GM19240 (cell line): Measurements from ENCODE around the gene PTBP2.
"Not testable (repeated sequence)": the region's sequence is repeated elsewhere in the genome, so short reads cannot be mapped to it uniquely, and the experiment has no call there.

ENCODE experiments used
- DNase-seq: peaks from one replicate; pipeline ENCODE4 v3.0.0; 2011; ENCODE audit warnings: low spot score; ENCODE audit not compliant: insufficient read length

Gene PTBP2

GRCh38 chr1:96730574-96731298 lies 9.2 kb downstream of the PTBP2 start:
- DNase-seq, result no peak

DNA sequence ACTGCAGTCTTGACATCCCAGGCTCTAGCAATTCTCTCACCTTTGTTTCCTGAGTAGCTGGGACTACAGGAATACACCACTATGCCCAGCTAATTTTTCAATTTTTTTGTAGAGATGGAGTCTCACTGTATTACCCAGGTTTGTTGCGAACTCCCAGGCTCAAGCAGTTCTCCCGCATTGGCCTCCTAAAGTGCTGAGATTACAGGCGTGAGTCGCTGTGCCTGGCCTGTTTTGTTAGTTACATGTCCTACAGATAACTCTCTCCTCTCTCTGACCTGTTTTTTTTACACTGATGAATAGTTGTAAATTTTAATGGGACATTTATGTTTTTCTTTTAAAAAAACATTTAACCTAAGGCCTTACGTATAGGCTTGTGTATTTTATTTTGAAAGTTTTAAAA lies 19.8 kb downstream of the PTBP2 start:
- no peak for DNase-seq

- DNase-seq, result no peak
Observed at GRCh38 chr1:96746440-96747420, 25.1 kb downstream of the PTBP2 start.

DNA sequence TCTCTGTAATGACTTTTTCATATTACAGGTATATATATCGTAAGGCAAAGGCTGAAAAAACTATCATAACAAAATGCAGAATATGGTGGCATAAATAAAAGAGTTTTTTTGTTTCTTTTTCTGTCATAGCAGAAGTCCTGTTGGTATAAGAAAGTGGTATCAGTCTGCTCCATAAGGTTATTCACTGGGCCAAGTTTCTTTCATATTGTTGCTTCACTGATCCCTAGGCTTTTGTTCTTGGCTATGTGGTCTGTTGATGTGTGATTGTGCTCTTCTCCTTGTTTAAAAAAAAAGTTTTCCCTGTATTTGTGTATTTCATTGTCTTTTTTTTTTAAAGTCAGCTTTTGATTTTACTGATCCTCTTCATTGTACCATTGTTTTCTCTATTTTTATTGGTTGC lies 26.0 kb downstream of the PTBP2 start:
- DNase-seq, result no peak

- no peak for DNase-seq
Observed at GRCh38 chr1:96748078-96748477, 26.5 kb downstream of the PTBP2 start.

DNA sequence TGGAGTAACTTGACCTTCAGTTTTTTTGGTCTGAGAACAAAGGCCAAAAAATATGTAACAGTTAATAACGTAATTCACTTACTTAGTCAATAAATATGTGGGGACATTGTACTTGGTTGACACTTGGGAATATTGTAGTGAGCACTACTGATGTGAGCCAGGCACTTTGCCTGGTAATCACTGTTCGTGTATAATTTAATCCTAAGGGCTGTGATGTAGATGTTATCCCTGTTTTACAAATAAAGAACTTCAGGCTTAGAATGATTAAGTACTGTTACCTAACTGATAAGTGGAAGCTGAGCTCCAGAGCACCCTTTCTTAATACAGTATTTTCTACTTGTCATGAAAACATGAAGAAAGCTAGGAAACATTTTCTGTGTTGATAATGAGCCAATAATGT lies 28.0 kb downstream of the PTBP2 start:
- DNase-seq, result no peak

DNA sequence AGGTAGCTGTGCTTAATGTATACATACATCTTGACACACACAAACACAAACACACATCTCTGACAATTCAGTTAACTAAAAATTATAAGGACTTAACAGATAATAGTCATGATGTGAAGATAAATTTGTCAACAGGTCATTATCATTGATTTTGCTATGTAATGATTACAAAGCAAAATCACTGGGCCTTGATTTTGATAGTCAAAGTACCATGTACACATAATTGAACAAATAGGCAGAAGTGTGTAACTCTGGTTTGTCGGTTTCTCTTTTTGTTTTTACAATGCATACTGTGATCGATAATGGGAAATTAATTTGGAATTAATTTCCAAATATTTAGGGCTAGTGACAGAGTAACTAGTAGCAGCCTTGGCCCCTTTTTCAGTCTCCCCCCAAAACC lies 30.8 kb downstream of the PTBP2 start:
- DNase-seq, result no peak

DNA sequence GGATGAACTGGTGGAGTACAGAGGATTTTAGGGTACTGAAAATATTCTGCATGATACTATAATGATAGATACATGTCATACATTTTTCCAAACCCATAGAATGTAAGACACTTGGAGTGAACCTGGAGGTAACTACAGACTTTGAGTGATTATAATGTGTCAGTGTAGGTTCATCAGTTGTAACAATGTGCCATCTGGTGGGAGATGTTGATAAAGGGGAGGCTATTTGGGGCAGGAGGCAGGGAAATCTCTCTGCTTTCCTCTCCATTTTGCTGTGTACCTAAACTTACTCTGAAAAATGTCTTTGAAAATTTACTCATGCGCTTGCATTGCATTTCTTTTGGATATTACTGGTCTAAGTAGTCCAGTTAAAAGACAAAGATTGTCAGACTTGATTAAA lies 35.2 kb downstream of the PTBP2 start:
- DNase-seq, result no peak

DNA sequence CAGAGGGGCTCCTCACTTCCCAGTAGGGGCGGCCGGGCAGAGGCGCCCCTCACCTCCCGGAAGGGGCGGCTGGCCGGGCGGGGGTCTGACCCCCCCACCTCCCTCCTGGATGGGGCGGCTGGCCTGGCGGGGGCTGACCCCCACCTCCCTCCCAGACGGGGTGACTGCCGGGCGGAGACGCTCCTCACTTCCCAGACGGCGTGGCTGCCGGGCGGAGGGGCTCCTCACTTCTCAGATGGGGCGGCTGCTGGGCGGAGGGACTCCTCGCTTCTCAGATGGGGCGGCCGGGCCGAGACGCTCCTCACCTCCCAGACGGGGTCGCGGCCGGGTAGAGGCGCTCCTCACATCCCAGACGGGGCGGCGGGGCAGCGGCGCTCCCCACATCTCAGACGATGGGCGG lies 41.0 kb downstream of the PTBP2 start:
- not testable (repeated sequence) for DNase-seq

DNA sequence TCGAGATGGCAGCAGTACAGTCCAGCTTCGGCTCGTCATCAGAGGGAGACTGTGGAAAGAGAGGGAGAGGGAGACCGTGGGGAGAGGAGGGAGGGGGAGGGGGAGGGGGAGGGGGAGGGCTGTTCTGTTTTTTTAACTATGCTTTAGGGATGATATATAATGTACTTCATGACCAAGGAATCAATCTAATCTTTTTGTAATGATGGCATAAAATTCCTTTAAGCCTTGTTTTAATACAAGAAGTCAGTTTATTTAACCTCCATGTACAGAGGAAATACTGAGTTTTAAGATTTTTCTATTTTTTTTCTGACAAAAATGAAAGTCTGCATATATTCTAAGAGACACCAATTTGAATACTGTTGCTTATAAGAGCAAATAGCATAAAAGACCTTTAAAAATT lies 41.9 kb downstream of the PTBP2 start:
- DNase-seq, result no peak

DNA sequence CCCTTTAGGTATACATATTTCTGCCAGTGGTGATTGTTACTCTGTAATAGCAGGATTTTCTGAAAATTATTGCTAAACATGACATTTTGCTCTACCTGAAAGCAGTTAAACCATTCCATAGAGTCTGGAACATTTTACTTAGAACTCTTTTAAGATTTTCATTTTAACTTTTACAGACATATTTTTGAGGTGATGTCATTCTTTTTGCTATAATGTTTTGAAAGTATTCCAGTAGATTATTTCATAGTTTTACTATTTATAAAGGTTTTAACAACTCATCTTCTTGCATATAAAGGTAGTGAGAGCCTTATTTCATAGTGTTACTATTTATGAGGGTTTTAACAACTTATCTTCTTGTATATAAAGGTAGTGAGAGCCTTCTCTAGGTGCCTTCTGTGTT lies 42.9 kb downstream of the PTBP2 start:
- no peak for DNase-seq

DNA sequence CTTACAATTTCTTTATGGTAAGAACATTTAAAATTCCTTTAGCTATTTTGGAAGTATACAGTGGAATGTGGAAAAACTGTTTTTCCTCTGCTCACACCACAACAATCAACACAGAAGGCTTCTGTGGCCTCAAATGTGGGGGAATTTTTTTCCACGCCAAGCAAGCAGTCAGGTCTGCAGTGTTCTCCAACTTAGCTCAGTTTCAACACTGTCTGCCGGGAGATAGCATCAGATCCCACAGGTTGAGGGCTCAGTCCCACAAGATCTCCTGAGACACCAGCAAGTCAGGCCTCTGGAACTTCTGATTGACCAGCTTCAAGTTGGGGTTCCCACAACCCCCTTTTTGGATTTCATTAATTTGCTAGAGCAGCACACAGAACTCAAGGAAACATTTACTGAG lies 50.3 kb downstream of the PTBP2 start:
- no peak for DNase-seq

DNA sequence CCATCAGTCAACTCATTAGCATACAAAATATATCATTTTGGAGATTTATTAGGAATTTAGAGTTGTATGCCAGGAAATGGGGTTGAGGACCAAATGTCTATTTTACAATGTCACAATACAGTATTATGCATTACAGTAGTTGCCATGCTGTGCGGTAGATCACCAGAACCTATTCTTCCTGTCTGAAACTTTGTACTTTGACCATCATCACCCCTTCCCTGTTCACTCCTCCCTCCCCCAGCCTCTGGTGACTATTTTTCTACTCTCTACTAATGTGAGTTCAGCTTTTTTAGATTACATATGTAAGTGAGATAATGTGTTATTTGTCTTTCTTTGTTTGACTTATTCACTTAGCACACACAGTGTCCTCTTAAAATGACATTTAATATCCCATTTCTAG lies 50.8 kb downstream of the PTBP2 start:
- no peak for DNase-seq

- DNase-seq, result no peak
Observed at GRCh38 chr1:96772972-96773371, 51.4 kb downstream of the PTBP2 start.

DNA sequence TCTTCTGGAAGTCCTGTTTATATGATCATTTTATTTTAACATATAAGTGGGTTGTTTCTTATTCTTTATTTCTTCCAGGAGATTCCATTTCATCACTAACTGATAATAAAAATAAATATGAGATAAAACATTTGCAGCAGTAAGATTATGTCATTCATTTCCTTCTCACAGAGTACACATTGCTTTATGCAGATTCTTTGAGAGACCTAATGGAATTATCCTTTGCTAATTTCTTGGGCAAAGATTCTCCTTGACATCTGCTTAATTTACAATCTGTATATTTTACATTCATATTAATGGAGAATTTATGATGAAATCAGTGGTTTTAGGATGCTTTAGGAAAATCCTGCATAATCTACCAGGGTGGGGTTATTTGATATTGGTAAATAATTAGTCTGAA lies 60.6 kb downstream of the PTBP2 start:
- no peak for DNase-seq

GRCh38 chr1:96782856-96783255 lies 61.3 kb downstream of the PTBP2 start:
- DNase-seq, result no peak

DNA sequence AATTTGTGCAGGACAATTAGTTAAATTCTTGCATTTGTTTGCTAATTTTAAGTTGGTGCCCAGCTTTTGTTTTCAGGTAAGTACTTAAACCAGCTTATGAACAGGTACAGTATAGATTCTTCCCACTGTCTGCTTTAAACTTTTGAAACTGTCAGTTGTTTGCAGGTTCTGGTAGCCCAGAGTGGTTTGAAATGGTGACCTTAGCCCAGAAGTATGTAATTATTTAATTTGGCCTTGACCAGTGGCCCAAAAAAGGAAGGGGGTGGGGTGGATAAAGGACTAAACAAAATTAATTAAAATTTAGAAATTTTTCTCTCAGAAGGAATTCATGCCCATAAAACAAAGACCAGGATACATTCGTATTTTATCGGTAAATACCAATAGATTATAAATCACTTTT lies 69.0 kb downstream of the PTBP2 start:
- DNase-seq, result no peak

DNA sequence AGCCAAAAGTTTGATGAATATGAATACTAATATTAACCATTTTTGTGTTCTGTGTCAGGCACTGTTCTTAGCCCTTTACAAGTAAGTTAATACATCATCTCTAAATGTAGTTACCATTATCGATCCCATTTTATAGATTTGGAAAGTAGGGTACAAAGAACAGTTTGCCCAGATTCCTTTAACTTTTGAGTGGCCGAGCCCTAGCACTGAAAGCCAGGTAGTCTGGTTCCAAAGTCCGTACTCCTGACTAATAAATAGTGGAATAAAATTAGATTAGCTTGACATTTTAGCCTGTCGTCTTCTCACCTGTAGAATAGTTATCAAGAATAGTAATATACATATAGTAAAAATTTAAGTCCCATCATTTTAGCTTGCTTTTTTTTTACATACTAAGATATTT lies 70.6 kb downstream of the PTBP2 start:
- DNase-seq, result no peak

DNA sequence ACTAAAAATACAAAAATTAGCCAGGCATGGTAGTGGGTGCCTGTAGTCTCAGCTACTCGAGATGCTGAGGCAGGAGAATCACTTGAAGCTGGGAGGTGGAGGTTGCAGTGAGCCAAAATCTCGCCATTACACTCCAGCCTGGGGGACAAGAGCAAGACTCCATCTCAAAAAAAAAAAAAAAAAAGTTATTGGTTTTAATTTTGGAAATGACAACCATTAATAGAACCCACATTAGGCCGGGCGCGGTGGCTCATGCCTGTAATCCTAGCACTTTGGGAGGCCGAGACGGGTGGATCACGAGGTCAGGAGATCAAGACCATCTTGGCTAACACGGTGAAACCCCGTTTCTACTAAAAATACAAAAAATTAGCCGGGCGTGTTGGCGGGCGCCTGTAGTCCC lies 80.1 kb downstream of the PTBP2 start:
- not testable (repeated sequence) for DNase-seq

GRCh38 chr1:96804648-96805047 lies 83.1 kb downstream of the PTBP2 start:
- no peak for DNase-seq

DNA sequence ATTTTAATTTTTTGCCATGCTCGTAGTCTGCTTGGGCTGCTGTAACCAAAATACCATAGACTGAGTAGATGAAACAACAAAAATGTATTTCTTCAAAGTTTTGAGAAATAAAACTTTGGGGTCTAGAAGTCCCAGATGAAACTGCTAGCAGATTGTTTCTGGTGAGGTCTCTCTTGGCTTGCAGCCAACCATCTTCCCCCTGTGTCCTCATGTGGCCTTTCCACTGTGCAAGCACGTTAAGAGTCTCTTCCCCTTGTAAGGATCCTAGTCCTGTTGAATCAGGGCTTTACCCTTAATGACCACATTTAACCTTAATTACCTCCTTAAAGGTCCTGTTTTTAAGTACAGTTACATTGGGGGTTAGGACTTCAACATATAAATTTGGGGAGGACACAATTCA lies 86.6 kb downstream of the PTBP2 start:
- no peak for DNase-seq

GRCh38 chr1:96815914-96816313 lies 94.3 kb downstream of the PTBP2 start:
- no peak for DNase-seq

DNA sequence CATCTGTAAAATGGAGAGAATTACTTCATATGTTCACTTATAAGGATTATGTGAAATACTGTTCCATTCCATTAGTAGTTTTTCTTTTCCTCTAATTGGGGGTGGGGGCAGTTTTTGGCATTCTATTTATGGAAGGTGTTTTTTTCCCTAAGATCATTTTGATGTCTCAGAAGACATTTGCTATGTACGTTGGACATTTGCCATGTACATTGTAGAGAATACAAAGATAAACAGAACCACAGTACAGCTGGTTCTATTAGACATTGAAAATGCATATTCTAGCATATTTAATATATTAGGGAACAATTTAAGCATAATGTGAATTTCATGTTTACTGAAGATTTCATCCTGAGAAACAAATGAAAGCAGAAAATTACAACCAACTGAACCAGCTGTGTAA lies 98.5 kb downstream of the PTBP2 start:
- DNase-seq, result no peak
